GM13977 (cell line): ENCODE measurements around the gene SNCAIP.

Experiments used
- DNase-seq: peaks from one replicate; pipeline ENCODE4 v3.0.0; 2012; ENCODE audit warnings: low spot score
- in situ Hi-C: fragments of 300-500 bp; cut with MboI; formaldehyde crosslinking; loops from one replicate; pipeline ENCODE4 v1.12.0; 2022; ENCODE audit warnings: low sequenced_read_pairs, low pct_unique_long_range_greater_than_20kb, mixed read lengths, inconsistent platforms; ENCODE audit not compliant: unreplicated experiment
- TF ChIP-seq, protein P1 (sequence below): IDR thresholded peaks from 2 replicates; pipeline ENCODE4 v1.5.1; 2012; ENCODE audit warnings: mild to moderate bottlenecking, control low read depth; ENCODE audit not compliant: insufficient read depth; ENCODE audit errors: extremely low read depth, missing control alignments

The SNCAIP gene

DNA sequence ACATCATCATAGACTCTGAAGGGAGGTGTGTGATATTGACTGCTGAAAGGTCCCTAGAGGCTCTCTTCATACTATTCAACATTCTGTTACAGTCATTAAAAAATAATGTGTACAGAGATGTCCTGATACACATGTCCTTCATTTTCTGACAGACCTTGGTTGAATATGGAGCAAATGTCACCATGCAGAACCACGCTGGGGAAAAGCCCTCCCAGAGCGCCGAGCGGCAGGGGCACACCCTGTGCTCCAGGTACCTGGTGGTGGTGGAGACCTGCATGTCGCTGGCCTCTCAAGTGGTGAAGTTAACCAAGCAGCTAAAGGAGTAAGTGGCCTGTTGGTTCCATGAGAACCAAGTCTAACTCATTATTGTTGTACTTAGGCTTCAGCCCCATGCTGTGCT, 132.4 kb downstream of the SNCAIP start:
- TF ChIP-seq, protein P1, sequence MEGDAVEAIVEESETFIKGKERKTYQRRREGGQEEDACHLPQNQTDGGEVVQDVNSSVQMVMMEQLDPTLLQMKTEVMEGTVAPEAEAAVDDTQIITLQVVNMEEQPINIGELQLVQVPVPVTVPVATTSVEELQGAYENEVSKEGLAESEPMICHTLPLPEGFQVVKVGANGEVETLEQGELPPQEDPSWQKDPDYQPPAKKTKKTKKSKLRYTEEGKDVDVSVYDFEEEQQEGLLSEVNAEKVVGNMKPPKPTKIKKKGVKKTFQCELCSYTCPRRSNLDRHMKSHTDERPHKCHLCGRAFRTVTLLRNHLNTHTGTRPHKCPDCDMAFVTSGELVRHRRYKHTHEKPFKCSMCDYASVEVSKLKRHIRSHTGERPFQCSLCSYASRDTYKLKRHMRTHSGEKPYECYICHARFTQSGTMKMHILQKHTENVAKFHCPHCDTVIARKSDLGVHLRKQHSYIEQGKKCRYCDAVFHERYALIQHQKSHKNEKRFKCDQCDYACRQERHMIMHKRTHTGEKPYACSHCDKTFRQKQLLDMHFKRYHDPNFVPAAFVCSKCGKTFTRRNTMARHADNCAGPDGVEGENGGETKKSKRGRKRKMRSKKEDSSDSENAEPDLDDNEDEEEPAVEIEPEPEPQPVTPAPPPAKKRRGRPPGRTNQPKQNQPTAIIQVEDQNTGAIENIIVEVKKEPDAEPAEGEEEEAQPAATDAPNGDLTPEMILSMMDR = no peak
- no peak for DNase-seq
- in situ Hi-C loops = no loop called here

DNA sequence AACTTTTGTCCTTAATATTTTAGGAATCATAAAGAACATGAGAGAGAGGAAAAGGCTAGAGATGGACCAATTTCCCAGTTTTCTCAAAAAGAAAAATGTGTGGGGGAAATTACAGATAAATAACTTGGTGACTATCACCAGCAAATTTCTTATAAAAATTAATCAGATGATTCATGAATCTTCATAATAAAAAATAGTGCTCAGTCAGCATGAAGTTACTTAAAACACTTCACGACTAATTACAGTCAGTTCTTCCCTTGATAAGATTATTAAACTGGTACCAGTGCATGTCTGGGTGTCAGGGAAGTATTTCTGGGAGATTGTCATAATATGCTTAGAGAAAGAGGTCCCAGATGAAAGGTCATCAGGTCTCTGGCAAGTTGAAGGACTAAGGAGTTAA, 133.0 kb downstream of the SNCAIP start:
- TF ChIP-seq, protein P1 = no peak
- DNase-seq = no peak
- in situ Hi-C loops = no loop called here

DNA sequence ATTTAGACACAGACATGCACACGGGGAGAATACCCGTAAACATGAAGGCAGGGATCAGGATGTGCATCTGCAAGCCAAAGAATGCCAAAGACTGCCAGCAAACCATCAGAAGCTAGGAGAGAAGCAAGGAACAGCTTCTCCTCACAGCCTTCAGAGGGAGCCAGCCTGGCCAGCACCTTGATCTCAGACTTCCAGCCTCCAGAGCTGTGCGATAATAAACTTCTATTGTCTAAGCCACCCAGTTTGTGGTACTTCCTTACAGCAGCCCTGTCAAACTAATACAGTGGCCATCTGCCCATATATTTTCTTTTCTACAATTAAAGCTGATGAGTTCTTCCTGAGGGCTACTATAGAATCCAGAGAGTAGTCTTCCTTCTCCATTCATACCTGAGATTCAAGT, 135.0 kb downstream of the SNCAIP start:
- DNase-seq = no peak
- TF ChIP-seq, protein P1 = no peak
- in situ Hi-C loops = no loop called here

DNA sequence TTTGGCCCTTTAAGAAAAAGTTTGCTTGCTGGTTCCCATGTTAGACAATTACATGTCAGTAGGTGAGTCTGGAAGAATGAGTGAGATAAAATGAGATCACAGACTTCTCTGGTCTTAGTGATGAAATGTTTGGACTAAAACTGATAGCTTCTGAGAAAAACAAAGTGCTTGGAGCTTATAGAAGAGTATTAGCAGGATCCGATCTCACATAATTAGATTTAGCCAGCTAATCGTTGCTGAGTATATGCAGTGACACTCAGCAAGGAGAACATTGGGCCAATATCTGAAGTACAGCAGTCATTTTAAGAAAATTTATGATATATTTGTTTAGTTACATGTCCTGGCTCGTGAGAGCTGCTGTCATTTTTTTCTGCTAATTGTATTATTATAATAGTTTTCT, 135.8 kb downstream of the SNCAIP start:
- TF ChIP-seq, protein P1 = no peak
- in situ Hi-C loops = no loop called here
- DNase-seq = no peak

DNA sequence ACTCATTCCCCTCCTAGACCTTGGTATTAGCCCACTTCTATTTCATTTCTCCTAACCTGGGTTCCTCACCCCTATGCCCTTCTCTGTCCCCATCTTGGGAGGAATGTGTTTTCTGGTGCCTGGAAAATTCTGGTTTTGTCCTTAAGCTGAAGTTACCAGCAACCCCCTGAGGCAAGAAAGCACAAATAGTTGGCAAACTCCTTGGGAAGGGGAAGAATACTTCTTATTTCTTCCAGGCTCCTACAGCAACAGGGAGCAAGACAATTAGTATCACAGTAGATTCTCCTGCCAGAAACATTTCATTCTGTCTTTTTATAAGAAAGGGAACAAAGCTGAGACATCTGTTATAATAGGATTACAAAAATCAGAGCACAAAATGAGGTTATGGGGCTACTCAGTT, 142.5 kb downstream of the SNCAIP start:
- no peak for DNase-seq
- in situ Hi-C loops = no loop called here
- TF ChIP-seq, protein P1 = no peak

DNA sequence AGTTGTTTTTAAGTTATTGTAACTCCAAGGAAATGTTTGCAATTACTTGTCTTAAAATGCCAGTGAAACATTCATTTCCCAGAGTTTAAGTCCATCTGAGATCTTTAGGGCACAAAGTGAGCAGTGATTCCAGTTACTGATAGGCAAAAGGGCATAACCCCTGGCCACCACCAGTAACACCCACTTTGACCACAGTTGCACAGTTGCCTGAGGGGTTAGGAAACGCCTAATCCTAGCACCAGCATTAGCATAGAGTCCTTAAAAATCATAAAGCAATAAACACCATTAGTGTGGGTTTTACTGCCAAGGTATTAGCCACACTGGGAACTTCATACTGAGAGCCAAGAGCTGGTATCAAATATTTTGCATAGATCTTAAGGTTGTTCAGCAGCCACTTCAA, 143.9 kb downstream of the SNCAIP start:
- TF ChIP-seq, protein P1 = no peak
- no peak for DNase-seq
- in situ Hi-C loops = no loop called here
